K562 (cell line): ENCODE results near the gene PHYKPL.

ENCODE experiments used
- CHD1 ChIP-seq: fragments of 200-600 bp; sonication (generic); IDR thresholded peaks from one replicate; pipeline ENCODE4 v1.6.1; 2012; ENCODE audit warnings: mild to moderate bottlenecking, moderate library complexity, low read length, inconsistent platforms
- CTCF ChIP-seq, 3 experiments: IDR thresholded peaks in 2 of 3; conservative IDR thresholded peaks in 1 of 3; 2 replicates each; pipeline ENCODE4 v1.5.1; 2011 to 2012; ENCODE audit warnings: low read length in 3 of 3, mild to moderate bottlenecking in 3 of 3, control low read depth in 2 of 3, improper control_type of control experiment in 1 of 3, inconsistent platforms in 1 of 3, low read depth in 1 of 3, mixed read lengths in 1 of 3, moderate library complexity in 1 of 3; ENCODE audit not compliant: insufficient read depth in 2 of 3
- OTX1 ChIP-seq: fragments of 450-650 bp; formaldehyde crosslinking; IDR thresholded peaks from 2 replicates; pipeline ENCODE4 v1.4.0; 2022; ENCODE audit warnings: mild to moderate bottlenecking
- TRIM24 ChIP-seq, 2 experiments: fragments of 450-650 bp; IDR thresholded peaks; 2 replicates each; pipeline ENCODE4 v1.6.1; 2016
- ZNF143 ChIP-seq: sonication (generic); formaldehyde crosslinking; IDR thresholded peaks from 2 replicates; pipeline ENCODE4 v1.9.0; 2022; ENCODE audit warnings: mild to moderate bottlenecking, missing genetic modification reagents
- ZNF175 ChIP-seq: fragments of 200-800 bp; sonication (Bioruptor generic); IDR thresholded peaks from 2 replicates; pipeline ENCODE4 v1.6.1; 2016; ENCODE audit warnings: low read depth, mild to moderate bottlenecking, missing genetic modification characterization, missing compliant biosample characterization

- TF ChIP-seq ZNF143 (no peak), CHD1 (no peak), OTX1 (CRISPR knock-in tag) (no peak), TRIM24 (IDR thresholded peaks at IDR 0.05) (no peak), CTCF (IDR thresholded peaks at IDR 0.05 in 2 of 3, conservative IDR thresholded peaks at IDR 0.05 in 1 of 3; ENCODE audit: insufficient read depth in 2 of 3, low read depth in 1 of 3, low read length in 3 of 3) (no peak), ZNF175 (CRISPR knock-in tag) (no peak)
These were observed 19.7 kb upstream of the PHYKPL start for GRCh38 chr5:178252258-178252657.
